Lower leg skin (tissue), 4 donors: Measurements from ENCODE around the gene SAMD13. TPM values are rescaled to one million over a fixed set of nuclear protein-coding genes. Genes with fewer than 3 reads are reported as not detected.

Source experiments
- DNase-seq, 2 donors: peaks; one replicate each; pipeline ENCODE4 v3.0.0-alpha.2; 2019; ENCODE audit warnings: low spot score in 2 of 2
- H3K4me3 ChIP-seq: fragments of 200-600 bp; sonication (generic); 2 replicates; pipeline ENCODE4 v1.5.1; 2017; ENCODE audit warnings: mild to moderate bottlenecking, low read depth; ENCODE audit not compliant: poor library complexity, severe bottlenecking
- CTCF ChIP-seq, 3 donors: fragments of 450-650 bp; IDR thresholded peaks; one replicate each; pipeline ENCODE4 v1.5.1; 2016; ENCODE audit warnings: antibody characterized with exemption in 3 of 3, mild to moderate bottlenecking in 3 of 3, moderate library complexity in 2 of 3
- POLR2A ChIP-seq, 2 donors: fragments of 450-650 bp; IDR thresholded peaks; one replicate each; pipeline ENCODE4 v1.6.1; 2016 to 2017; ENCODE audit warnings: antibody characterized with exemption in 2 of 2, mild to moderate bottlenecking in 1 of 2, moderate library complexity in 1 of 2
- WGBS, 2 donors: methylation state at CpG; one replicate each; pipeline ENCODE4 v1.1.5; 2018; 5-methylcytosine and 5-hydroxymethylcytosine counted together
- intact Hi-C: fragments of 100-400 bp; cut with DNase I; formaldehyde crosslinking; loops from one replicate; pipeline ENCODE4 v1.15.0; 2023; ENCODE audit warnings: low total_unique reads
- total RNA-seq, 4 donors: library from RNA; depleted of rRNA; stranded (reverse); fragments of >200 nt; gene quantifications; one replicate each; pipeline ENCODE4 v1.1.0, GENCODE V29; 2016

Gene SAMD13
- total RNA-seq, 4 donors from 2014 or later = 0.88 to 1.1 TPM; not detected in 2

GRCh38 chr1:84377480-84378095 lies 76.1 kb downstream of the SAMD13 start:
- no peak overlapping the region for H3K4me3 ChIP-seq
- intact Hi-C loops = no loop called here
- 22 to 32% methylated on average over 3 of the region's 3 CpGs for WGBS, 2 donors
- no peak for TF ChIP-seq CTCF (IDR thresholded peaks at IDR 0.05)
- no peak for TF ChIP-seq POLR2A (IDR thresholded peaks at IDR 0.05)
- no peak for DNase-seq

GRCh38 chr1:84379138-84379916 lies 77.8 kb downstream of the SAMD13 start:
- no peak for TF ChIP-seq CTCF (IDR thresholded peaks at IDR 0.05)
- TF ChIP-seq POLR2A (IDR thresholded peaks at IDR 0.05) = no peak
- 76 to 77% methylated on average over 4 of the region's 4 CpGs for WGBS, 2 donors
- no peak for DNase-seq
- no peak overlapping the region for H3K4me3 ChIP-seq
- intact Hi-C loops = no loop called here

- H3K4me3 ChIP-seq = no peak overlapping the region
- TF ChIP-seq CTCF (IDR thresholded peaks at IDR 0.05) (no peak), POLR2A (IDR thresholded peaks at IDR 0.05) (no peak)
- 77 to 79% methylated on average over 1 of the region's 1 CpG for WGBS, 2 donors
- intact Hi-C loops = no loop called here
- DNase-seq = no peak
Measured at GRCh38 chr1:84379917-84380180, 78.3 kb downstream of the SAMD13 start.

- H3K4me3 ChIP-seq = no peak overlapping the region
- no peak for DNase-seq
- intact Hi-C loops = no loop called here
- 73 to 76% methylated on average over 3 of the region's 3 CpGs for WGBS, 2 donors
- TF ChIP-seq POLR2A (IDR thresholded peaks at IDR 0.05) = no peak
- no peak for TF ChIP-seq CTCF (IDR thresholded peaks at IDR 0.05)
Measured at GRCh38 chr1:84382127-84382526, 80.6 kb downstream of the SAMD13 start.

GRCh38 chr1:84385347-84385746 lies 83.8 kb downstream of the SAMD13 start:
- WGBS, 2 donors = 79 to 92% methylated on average over 1 of the region's 1 CpG
- no peak for TF ChIP-seq CTCF (IDR thresholded peaks at IDR 0.05)
- TF ChIP-seq POLR2A (IDR thresholded peaks at IDR 0.05) = no peak
- intact Hi-C loops = no loop called here
- H3K4me3 ChIP-seq = no peak overlapping the region
- no peak for DNase-seq
